Activated CD4-positive, alpha-beta T cell treated with anti-CD3 and anti-CD28 coated beads, Interleukin-2, amount 50 U/mL, for 1 hour (primary cell): Measurements from ENCODE around the gene SIK3.
"Not testable (repeated sequence)": the region's sequence is repeated elsewhere in the genome, so short reads cannot be mapped to it uniquely, and the experiment has no call there.

ENCODE experiments used
- DNase-seq: peaks from one replicate; pipeline ENCODE4 v3.0.0-alpha.2; 2020

SIK3 gene

GRCh38 chr11:116811194-116811593, 287.0 kb downstream of the SIK3 start:
- no peak for DNase-seq

- no peak for DNase-seq
These were observed 289.7 kb downstream of the SIK3 start for GRCh38 chr11:116808262-116809175.

GRCh38 chr11:116807601-116808261, 290.5 kb downstream of the SIK3 start:
- no peak for DNase-seq

GRCh38 chr11:116804001-116804400, 294.2 kb downstream of the SIK3 start:
- no peak for DNase-seq

GRCh38 chr11:116801662-116802061, 296.6 kb downstream of the SIK3 start:
- DNase-seq = not testable (repeated sequence)

- no peak for DNase-seq
These were observed 297.6 kb downstream of the SIK3 start for GRCh38 chr11:116800610-116801009.

- no peak for DNase-seq
These were observed 299.9 kb downstream of the SIK3 start for GRCh38 chr11:116798368-116798767.

- no peak for DNase-seq
These were observed 300.4 kb downstream of the SIK3 start for GRCh38 chr11:116797816-116798215.

- no peak for DNase-seq
These were observed 301.7 kb downstream of the SIK3 start for GRCh38 chr11:116796548-116796947.

- DNase-seq = no peak
These were observed 303.4 kb downstream of the SIK3 start for GRCh38 chr11:116794851-116795250.

GRCh38 chr11:116793772-116794097, 304.5 kb downstream of the SIK3 start:
- DNase-seq = no peak
